VCaP (cell line): ENCODE results near the gene SCNN1A.

Experiments
- H3K27ac ChIP-seq: fragments of 450-650 bp; 2 replicates; pipeline ENCODE4 v1.5.1; 2017
- CTCF ChIP-seq: fragments of 450-650 bp; conservative IDR thresholded peaks from 2 replicates; pipeline ENCODE4 v1.5.1; 2017; ENCODE audit warnings: mild to moderate bottlenecking, moderate library complexity

The SCNN1A gene

DNA sequence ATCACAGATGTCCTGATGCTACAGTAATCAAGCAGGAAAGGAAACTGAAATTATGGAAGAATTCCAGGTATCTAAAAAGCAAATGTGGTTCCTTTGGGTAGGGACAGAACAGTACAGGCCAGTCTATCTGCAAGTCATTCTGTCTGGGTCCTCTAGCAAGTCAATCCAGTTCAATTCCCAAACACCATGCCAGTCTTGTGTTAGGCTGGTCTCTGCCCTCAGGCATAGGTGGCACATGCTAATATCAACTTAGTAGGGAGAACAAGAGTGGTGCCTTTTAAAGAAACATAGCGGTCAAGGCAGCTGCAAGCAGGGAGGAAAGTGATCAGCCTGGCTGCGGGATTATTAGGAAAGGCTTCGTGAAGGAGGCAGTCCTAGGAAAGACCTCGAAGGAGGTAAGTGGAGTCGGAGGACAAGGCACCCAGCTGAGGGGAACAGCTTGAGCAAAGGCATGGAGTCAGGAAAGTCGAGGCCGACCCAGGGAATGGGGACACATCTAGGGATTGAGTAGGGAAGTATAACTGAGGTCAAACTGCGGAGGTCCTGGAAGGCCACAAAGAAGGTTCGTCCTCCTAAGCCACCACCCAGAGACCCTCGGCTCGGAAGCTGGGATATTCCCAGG lies 68.7 kb downstream of the SCNN1A start:
- TF ChIP-seq CTCF, result no peak
- no peak overlapping the region for H3K27ac ChIP-seq

- no peak overlapping the region for H3K27ac ChIP-seq
- TF ChIP-seq CTCF, result no peak
These were observed 69.2 kb downstream of the SCNN1A start for GRCh38 chr12:6306151-6306550.

DNA sequence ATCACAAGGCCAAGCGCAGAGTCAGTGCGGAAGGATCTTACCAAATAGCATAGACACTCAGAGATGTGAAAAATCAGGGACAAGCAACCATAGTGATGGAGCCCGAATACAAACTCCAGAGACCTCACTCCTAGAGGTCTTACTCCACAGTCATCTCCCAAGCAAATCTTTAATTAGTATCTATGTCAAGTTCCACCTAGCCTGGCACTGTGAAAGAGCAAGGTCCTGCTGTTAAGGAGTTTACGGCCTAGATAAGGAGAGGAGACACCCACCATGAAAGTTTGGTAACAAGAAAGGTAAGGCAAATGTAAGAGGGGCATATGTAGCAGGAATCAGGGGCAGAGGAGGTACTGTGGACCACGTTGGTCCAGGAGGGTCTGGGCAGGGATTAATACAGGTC lies 72.3 kb downstream of the SCNN1A start:
- TF ChIP-seq CTCF, result no peak
- H3K27ac ChIP-seq, result no peak overlapping the region

DNA sequence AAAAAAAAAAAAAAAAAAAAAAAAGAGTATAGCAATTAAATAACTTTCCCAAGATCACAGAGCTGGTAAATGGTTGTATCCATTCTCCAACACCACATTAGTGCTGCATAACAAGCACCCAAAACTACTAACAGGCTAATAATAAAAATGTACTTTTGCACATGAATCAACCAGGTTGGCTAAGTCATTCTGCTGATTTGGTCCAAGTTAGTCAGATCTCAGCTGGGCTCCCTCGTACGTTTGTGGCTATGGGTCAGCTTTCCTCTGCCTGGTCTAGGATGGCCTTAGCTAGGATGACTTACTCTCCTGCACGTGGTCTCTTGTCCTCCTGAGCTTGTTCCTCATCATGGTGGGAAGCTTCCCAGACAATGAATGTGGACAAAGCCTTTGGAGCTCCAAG lies 72.7 kb downstream of the SCNN1A start:
- no peak overlapping the region for H3K27ac ChIP-seq
- TF ChIP-seq CTCF, result no peak

GRCh38 chr12:6301721-6302120 lies 73.6 kb downstream of the SCNN1A start:
- TF ChIP-seq CTCF, result no peak
- no peak overlapping the region for H3K27ac ChIP-seq

GRCh38 chr12:6297170-6297569 lies 78.2 kb downstream of the SCNN1A start:
- no peak overlapping the region for H3K27ac ChIP-seq
- no peak for TF ChIP-seq CTCF
